GOT3 (cell line): ENCODE data around the gene SAMSN1.

Source experiments
- DNase-seq: peaks from one replicate; lab custom pipeline; 2025; ENCODE audit warnings: mixed read lengths; lab: John Stamatoyannopoulos, UW

Gene SAMSN1

GRCh38 chr21:14484188-14485009, 61.7 kb downstream of the SAMSN1 start:
- DNase-seq: no peak

GRCh38 chr21:14483296-14483695, 62.8 kb downstream of the SAMSN1 start:
- no peak for DNase-seq

GRCh38 chr21:14482165-14482564, 64.0 kb downstream of the SAMSN1 start:
- DNase-seq: no peak

- DNase-seq: no peak
Observed at GRCh38 chr21:14480411-14481031, 65.6 kb downstream of the SAMSN1 start.

- no peak for DNase-seq
Observed at GRCh38 chr21:14479241-14479786, 66.8 kb downstream of the SAMSN1 start.

- DNase-seq: no peak
Observed at GRCh38 chr21:14477841-14478240, 68.3 kb downstream of the SAMSN1 start.

- no peak for DNase-seq
Observed at GRCh38 chr21:14477133-14477532, 69.0 kb downstream of the SAMSN1 start.

- no peak for DNase-seq
Observed at GRCh38 chr21:14474995-14475394, 71.1 kb downstream of the SAMSN1 start.

- no peak for DNase-seq
Observed at GRCh38 chr21:14469641-14470040, 76.5 kb downstream of the SAMSN1 start.

- no peak for DNase-seq
Observed at GRCh38 chr21:14466715-14467114, 79.4 kb downstream of the SAMSN1 start.

- no peak for DNase-seq
Observed at GRCh38 chr21:14457762-14458161, 88.4 kb downstream of the SAMSN1 start.

- no peak for DNase-seq
Observed at GRCh38 chr21:14456911-14457310, 89.2 kb downstream of the SAMSN1 start.

GRCh38 chr21:14454016-14455009, 91.8 kb downstream of the SAMSN1 start:
- DNase-seq: no peak

GRCh38 chr21:14453339-14454015, 92.6 kb downstream of the SAMSN1 start:
- no peak for DNase-seq

- no peak for DNase-seq
Observed at GRCh38 chr21:14452727-14453241, 93.3 kb downstream of the SAMSN1 start.

- no peak for DNase-seq
Observed at GRCh38 chr21:14452031-14452726, 93.9 kb downstream of the SAMSN1 start.

- no peak for DNase-seq
Observed at GRCh38 chr21:14451546-14451945, 94.6 kb downstream of the SAMSN1 start.

GRCh38 chr21:14448784-14449183, 97.3 kb downstream of the SAMSN1 start:
- no peak for DNase-seq

GRCh38 chr21:14438211-14438610, 107.9 kb downstream of the SAMSN1 start:
- no peak for DNase-seq

- no peak for DNase-seq
Observed at GRCh38 chr21:14435423-14435822, 110.7 kb downstream of the SAMSN1 start.
